HL-60 (cell line): ENCODE data around the gene VSX1.

Experiments
- CTCF ChIP-seq: IDR thresholded peaks from one replicate; pipeline ENCODE4 v1.5.1; 2011; ENCODE audit warnings: low read length, control low read depth, inconsistent platforms; ENCODE audit not compliant: insufficient read depth
- GABPA ChIP-seq: IDR thresholded peaks from 2 replicates; pipeline ENCODE4 v1.6.1; 2012; ENCODE audit warnings: low read depth
- POLR2AphosphoS5 ChIP-seq: IDR thresholded peaks from 2 replicates; pipeline ENCODE4 v1.6.1; 2012; ENCODE audit warnings: low read depth
- SPI1 ChIP-seq: IDR thresholded peaks from 2 replicates; pipeline ENCODE4 v1.6.1; 2012; ENCODE audit warnings: low read depth, mild to moderate bottlenecking, borderline replicate concordance
- TF ChIP-seq, protein P1 (sequence below): IDR thresholded peaks from 2 replicates; pipeline ENCODE4 v1.6.1; 2012; ENCODE audit warnings: low read depth; ENCODE audit not compliant: insufficient replicate concordance

DNA sequence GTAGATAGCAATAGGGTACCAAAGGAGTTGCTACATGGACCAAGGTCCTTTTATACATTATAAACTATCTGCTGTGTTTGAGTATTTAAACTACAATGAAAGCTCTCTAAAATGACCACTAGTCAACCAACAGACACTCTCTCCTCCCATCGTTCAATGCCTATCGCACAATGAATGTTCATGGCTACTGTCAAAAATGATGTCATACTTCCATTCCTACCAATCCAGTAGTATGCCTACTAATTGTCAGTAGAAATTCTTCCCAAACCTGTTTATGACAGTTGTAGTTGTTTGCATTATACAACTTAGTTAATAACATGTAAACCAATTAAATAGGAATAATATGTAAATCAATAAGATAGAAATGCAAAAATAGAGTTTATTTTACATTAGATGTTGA lies 39.0 kb upstream of the VSX1 start:
- TF ChIP-seq POLR2AphosphoS5 (no peak), CTCF (no peak), SPI1 (no peak), GABPA (no peak)
- TF ChIP-seq, protein P1, sequence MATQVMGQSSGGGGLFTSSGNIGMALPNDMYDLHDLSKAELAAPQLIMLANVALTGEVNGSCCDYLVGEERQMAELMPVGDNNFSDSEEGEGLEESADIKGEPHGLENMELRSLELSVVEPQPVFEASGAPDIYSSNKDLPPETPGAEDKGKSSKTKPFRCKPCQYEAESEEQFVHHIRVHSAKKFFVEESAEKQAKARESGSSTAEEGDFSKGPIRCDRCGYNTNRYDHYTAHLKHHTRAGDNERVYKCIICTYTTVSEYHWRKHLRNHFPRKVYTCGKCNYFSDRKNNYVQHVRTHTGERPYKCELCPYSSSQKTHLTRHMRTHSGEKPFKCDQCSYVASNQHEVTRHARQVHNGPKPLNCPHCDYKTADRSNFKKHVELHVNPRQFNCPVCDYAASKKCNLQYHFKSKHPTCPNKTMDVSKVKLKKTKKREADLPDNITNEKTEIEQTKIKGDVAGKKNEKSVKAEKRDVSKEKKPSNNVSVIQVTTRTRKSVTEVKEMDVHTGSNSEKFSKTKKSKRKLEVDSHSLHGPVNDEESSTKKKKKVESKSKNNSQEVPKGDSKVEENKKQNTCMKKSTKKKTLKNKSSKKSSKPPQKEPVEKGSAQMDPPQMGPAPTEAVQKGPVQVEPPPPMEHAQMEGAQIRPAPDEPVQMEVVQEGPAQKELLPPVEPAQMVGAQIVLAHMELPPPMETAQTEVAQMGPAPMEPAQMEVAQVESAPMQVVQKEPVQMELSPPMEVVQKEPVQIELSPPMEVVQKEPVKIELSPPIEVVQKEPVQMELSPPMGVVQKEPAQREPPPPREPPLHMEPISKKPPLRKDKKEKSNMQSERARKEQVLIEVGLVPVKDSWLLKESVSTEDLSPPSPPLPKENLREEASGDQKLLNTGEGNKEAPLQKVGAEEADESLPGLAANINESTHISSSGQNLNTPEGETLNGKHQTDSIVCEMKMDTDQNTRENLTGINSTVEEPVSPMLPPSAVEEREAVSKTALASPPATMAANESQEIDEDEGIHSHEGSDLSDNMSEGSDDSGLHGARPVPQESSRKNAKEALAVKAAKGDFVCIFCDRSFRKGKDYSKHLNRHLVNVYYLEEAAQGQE, result no peak
